HG03432 (cell line): ENCODE data around the gene CMTR2.
"Not testable (repeated sequence)": the region's sequence is repeated elsewhere in the genome, so short reads cannot be mapped to it uniquely, and the experiment has no call there.

Experiments used
- ATAC-seq: cut with Tn5 transposase; IDR thresholded peaks from one replicate; pipeline ENCODE4 v1.9.1; 2021; ENCODE audit warnings: mild to moderate bottlenecking, moderate library complexity; ENCODE audit not compliant: unreplicated experiment

CMTR2 gene, protein sequence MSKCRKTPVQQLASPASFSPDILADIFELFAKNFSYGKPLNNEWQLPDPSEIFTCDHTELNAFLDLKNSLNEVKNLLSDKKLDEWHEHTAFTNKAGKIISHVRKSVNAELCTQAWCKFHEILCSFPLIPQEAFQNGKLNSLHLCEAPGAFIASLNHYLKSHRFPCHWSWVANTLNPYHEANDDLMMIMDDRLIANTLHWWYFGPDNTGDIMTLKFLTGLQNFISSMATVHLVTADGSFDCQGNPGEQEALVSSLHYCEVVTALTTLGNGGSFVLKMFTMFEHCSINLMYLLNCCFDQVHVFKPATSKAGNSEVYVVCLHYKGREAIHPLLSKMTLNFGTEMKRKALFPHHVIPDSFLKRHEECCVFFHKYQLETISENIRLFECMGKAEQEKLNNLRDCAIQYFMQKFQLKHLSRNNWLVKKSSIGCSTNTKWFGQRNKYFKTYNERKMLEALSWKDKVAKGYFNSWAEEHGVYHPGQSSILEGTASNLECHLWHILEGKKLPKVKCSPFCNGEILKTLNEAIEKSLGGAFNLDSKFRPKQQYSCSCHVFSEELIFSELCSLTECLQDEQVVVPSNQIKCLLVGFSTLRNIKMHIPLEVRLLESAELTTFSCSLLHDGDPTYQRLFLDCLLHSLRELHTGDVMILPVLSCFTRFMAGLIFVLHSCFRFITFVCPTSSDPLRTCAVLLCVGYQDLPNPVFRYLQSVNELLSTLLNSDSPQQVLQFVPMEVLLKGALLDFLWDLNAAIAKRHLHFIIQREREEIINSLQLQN

DNA sequence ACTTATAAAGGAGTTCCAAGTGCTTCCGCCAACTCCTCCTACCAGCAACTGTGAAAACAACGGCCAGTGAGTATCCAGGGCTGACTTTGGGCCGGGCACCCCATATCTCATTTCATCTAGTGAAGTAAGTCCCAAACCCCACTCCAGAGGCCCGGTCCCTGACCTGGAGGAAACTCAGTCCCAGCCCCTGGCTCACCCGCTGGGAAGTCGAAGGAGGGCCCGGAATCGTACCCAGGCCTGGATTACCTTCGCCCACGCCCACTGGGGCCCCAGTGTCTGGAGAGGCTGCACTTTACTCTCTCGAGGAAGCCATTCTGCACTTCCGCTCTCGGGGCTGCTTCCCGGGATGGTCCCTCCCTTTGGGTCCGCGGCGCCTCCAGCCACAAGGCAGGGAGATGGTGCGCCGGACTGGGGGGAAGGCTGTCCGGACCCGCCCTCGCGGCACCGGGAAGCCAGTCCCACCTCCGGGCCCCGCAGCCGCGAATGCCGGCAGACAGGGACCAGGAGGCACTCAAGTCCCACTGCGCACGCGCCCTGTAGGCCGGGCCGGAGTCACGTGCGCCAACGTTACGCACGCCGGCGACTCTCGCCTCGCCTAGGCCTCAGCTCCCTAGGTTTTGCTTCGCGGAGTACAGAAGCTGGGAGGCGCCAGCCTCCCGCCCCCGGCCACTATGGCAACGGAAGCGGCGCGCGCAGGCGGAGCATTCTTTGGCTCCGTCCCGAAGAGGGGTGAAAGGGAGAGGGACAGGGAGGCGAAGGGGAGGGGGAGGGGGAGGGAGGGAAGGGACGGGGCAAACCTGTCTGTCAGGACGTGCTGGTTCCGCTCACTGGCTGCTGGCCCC, at the start of gene CMTR2:
Gene CMTR2, minus strand, starts transcription at position 513 of the 842 bp plus-strand sequence. CDS start 3,482 bp downstream, outside the sequence.
- peak; percentile 94 for ATAC-seq

GRCh38 chr16:71338632-71339031, 49.4 kb upstream of the CMTR2 start:
- no peak for ATAC-seq

DNA sequence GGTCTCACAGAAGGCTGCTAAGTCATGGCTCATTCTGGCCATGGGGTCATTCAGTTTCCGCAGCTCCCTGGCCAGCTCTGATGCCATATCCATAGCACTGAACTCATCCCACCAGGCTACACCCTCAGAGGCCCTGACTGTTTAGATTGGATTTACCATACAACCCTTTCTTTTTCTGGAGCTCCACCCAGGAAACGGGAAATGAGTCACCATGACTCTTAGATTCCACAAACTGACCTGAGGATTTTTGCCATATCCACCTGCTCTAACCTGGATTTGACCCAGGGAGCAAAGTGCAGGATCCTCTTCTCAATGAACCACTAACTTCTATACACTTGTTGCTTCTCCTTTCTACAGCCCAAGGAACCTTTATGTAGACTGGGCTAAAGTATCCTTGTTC, 49.0 kb upstream of the CMTR2 start:
- no peak for ATAC-seq

DNA sequence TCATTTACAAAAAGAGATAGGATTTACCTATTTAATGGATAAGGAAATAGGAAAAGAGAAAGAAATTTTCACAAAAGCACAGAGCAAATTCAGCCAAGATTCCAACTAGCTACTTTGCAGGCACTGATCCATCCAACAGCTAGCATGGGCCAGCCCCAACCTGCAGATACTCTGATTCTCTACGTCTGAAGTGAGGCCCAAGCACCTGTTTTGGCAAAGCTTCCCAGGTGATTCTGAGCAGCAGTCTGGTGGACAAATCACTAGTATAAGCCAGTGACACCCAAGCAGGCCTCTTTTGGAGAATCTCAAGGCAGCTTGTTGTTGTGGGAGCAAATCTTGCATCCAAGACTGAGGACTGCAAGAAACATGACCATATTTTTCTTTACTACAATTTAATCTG, 48.4 kb upstream of the CMTR2 start:
- no peak for ATAC-seq

DNA sequence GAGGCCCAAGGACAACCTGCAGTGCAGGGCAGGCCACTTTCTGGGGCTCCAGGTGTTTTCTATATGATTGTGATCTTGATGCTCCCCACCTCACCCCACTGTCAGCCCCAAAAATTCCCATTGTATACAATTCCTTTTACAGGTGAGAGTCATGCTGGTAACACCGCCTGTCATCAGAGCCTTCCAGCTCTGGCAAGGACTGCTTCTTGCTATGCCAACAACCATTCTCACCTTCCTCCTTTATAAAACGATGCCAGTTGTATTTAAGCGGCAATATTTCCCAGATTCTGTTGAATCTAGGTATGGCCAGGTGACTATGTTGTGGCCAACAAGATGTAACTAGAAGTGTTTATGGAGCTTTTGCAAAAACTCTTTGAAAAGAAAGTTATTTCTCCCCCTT, 38.9 kb upstream of the CMTR2 start:
- ATAC-seq: no peak

DNA sequence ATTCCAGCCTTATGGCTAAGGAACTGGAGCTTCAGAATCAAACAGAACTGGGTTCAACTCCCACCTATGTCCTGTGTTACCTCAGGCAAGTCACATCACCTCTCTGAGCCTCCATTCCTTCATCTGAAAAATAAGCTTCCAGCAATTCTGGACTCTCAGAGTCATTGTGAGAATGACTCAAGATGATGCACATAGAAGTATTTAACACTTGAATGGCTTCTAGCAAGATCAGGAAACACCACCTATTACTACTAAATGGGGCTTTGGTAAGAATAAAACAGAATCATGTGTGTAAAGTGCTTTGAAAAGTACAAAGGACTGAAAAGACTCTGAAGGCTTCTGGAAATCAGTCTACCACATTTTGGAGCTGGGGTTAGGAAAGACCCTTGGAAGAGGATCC, 38.5 kb upstream of the CMTR2 start:
- ATAC-seq: no peak

DNA sequence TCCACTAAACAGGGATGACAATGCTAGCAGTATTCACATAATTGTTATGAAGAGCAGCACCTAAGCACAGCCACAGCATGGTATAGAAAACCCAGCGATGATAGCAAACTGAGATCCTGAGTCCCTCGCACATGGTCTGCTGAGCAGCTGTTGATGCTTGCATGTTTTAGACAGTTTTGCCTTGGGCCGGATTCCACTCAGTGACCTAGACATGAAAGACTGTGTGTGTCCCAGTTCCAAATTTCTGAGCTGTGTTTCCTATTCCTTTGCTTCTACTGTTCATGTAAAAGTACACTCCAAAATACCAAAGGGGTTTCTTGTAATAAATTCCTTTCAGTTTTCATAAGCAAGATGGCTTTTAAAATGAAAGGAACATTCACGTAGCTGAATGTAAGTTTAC, 30.8 kb upstream of the CMTR2 start:
- no peak for ATAC-seq

- ATAC-seq: no peak
Measured at GRCh38 chr16:71315269-71315668, 26.1 kb upstream of the CMTR2 start.

DNA sequence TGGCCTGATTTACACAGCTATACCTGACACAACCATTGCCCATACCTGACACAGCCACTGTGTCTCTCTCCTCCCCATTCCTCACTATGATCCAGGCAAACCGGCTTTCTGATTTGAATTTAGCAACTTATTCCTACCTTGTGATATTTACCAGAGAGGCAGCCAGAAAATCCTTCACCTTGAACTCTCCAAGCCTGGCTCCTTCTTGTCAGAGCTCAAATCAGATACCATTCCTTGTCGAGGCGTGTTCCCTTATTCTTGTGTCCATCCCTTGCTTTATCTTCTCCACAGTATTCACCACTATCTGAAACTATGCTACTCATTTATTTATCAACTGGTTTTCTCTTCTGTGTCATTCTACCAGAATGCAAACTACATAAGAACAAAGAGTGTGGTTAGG, 24.4 kb upstream of the CMTR2 start:
- ATAC-seq: not testable (repeated sequence)

- no peak for ATAC-seq
Measured at GRCh38 chr16:71311553-71312158, 22.5 kb upstream of the CMTR2 start.

- no peak for ATAC-seq
Measured at GRCh38 chr16:71303938-71304337, 14.7 kb upstream of the CMTR2 start.

- ATAC-seq: no peak
Measured at GRCh38 chr16:71297341-71297634, 8.1 kb upstream of the CMTR2 start.

DNA sequence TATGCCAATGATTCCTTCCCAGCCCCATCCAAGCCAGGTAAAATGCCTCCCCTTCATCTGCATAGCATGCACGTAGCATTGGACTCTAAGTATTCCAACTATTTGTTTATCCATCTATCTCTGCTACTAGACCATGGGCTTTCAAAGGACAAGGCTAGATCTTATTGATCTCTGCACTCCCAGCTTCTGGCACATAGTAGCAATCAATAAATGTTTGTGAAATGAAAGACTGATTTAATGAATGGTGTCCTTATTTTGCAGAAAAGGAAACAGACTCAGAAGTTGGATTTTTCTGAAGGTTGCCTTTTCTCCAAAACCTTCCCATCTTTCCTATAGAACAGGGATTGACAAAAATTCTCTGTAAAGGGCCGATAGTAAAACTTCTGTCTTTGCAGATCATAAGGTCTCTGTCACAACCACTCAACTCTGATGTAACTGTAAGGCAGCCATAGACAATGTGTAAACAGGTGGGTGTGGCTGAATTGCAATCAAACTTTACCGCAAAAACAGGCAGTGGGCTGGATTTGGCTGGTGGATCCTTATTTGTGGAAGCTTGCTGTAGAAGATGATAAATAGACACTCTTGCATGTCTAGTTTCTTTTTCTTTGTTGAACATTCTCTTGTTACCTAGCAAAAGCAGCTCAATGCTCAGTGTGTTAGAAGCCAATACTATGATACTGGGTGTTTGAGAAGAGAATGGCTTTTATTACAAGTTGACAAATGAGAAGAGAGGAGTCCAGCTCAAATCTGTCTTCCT, 7.6 kb upstream of the CMTR2 start:
- no peak for ATAC-seq

DNA sequence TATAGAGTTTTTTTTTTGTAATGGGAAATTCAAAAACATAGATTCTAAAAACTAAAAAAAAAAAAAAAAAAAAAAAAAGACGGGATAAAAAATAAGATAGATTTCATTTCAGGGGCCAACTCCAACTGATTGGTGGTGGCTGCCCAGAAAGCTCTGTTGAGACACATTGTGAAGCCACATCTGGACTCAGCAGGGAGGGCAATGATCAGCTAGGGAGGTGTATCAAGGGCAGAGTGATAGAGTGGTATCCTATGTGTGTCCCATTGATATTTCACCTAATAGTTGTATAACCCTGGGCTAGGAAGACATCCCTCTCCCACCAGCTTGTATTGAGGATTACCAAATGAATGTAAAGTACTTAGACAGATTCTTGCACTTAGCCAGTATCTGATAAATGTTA, 6.7 kb upstream of the CMTR2 start:
- no peak for ATAC-seq

DNA sequence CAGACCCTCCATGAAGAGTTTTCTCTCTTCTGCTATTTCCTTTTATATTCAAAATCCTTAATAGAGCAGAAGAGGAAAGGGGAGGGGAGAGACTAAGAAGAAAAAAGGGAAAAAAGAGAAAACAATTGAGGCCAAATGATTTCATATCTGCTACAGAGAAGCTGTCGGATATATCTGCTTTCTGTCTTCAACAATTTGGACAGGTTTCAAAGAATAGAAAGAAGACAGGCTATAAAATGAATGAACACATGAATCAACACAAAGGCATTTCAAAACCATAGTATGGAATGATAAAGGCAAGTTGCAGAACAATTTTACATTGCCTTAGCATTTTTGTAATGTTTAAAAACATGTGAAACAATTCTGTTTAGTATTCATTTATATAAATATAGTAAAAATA, 4.7 kb upstream of the CMTR2 start:
- no peak for ATAC-seq

DNA sequence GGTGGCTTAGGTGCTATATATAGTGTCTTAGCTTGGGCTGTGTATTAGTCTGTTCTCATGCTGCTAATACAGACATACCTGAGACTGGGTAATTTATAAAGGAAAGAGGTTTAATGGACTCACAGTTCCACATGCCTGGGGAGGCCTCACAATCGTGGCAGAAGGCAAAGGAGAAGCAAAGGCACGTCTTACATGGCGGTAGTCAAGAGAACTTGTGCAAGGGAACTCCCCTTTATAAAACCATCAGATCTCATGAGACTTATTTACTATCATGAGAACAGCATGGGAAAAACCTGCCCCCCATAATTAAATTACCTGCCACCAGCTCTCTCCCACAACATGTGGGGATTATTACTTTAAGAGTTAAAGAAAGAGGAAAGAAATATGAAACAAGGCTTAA, 2.9 kb upstream of the CMTR2 start:
- not testable (repeated sequence) for ATAC-seq

- no peak for ATAC-seq
Measured at GRCh38 chr16:71289732-71290062, 495 bp upstream of the CMTR2 start.

DNA sequence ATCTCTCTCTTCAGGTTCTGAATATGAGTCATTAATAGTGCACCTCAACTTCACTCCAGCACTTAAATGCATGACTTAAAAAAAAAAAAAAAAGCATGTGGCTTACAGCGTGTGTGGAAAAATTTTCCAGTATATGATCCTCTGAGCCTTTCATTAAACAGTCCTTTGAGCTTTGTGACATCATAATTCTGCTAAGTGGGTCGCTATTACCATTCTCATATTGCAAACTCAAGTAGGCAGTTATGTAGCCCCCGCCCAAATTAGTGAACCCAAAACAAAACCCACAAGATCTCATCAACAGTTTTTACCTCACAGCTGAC, 672 bp downstream of the CMTR2 start:
- no peak for ATAC-seq

DNA sequence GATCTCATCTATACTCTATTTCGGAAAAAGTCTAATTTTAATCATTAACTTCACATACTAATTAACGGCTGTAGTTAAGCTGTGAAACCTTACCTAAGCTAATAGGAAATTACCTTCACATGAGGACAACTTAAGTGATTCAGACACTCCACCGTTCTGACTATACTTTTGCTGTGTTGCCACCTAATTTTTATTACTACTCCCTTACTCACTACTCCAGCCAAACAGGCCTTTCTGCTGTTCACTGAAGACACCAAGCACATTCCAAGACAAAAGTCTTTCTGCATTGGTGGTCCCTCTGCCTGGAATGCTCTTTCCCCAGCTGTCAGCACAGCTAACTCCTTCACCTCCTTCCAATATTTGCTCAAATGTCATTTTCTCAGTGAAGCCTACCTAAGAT, 1.3 kb downstream of the CMTR2 start:
- ATAC-seq: no peak

DNA sequence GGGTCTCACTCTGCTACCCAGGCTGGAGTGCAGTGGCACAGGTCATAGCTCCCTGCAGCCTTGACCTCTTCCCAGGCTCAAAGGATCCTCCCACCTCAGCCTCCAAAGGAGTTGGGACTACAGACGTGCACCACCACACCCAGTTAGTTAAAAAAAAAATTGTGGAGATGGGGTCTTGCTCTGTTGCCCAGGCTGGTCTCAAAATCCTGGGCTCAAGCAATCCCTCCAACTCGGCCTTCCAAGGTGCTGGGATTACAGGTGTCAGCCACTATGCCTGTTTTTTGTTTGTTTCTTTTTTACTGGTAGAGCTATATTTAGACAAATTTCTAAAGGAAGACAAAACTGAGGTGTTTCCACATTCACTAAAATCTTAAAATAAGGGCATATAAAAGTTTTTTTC, 1.7 kb downstream of the CMTR2 start:
- ATAC-seq: no peak

DNA sequence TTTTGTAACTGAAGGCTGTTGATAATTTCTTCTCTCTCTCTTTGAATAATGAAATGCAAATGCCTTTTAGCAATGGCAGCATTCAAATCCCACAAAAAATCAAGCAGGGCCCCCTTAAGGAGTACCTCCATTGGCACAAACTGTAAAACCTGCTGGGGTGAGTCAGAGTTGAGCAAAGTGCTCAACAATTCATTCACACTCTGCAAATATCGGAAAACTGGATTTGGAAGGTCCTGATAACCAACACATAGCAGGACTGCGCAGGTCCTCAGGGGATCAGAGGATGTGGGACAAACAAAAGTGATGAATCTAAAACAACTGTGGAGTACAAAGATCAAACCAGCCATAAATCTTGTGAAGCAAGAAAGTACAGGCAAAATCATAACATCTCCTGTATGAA, 5.6 kb downstream of the CMTR2 start:
- ATAC-seq: no peak
